ENCODE results near the gene SLC9A4. TPM values are rescaled to one million over a fixed set of nuclear protein-coding genes. Genes with fewer than 3 reads are reported as not detected.

SLC9A4 gene
- total RNA-seq, 1 donor from 2014 or later, result 0.11 TPM

- TF ChIP-seq CTCF (IDR thresholded peaks at IDR 0.05), result no peak
- ChIA-PET CTCF (interaction anchor here (1.0 to 1.7 kb wide), 2 partner anchors 12 to 31 kb away, joined by 3 to 5 read pairs; no protein-coding TSS in a partner anchor), POLR2A (no interaction called here)
- intact Hi-C loops (cut with micrococcal nuclease), result no loop called here
- H3K9me3 Mint-ChIP-seq, result no peaks in the 10 kb centered on the region
- no peaks in the 10 kb centered on the region for H3K27me3 Mint-ChIP-seq
- H3K4me1 Mint-ChIP-seq, result peaks cover 21% of the 10 kb centered on the region
- no peak overlapping the region for H3K27ac Mint-ChIP-seq
- ATAC-seq (ENCODE audit: low read depth) (no peak), DNase-seq (no peak)
- H3K36me3 Mint-ChIP-seq (ENCODE audit: low read depth), result no peaks in the 10 kb centered on the region
- H3K4me3 Mint-ChIP-seq, result no peak overlapping the region
Measured at GRCh38 chr2:102435741-102436140, 37.3 kb upstream of the SLC9A4 start.

GRCh38 chr2:102436323-102436722 is 36.7 kb upstream of the SLC9A4 start:
- CTCF ChIA-PET, result interaction anchor here (1.7 kb wide), 1 partner anchor 11 kb away, joined by 5 read pairs; no protein-coding TSS in a partner anchor
- peaks cover 17% of the 10 kb centered on the region for H3K4me1 Mint-ChIP-seq
- intact Hi-C loops (cut with micrococcal nuclease), result no loop called here
- TF ChIP-seq CTCF (IDR thresholded peaks at IDR 0.05), result no peak
- no peaks in the 10 kb centered on the region for H3K36me3 Mint-ChIP-seq (ENCODE audit: low read depth)
- no peak overlapping the region for H3K27ac Mint-ChIP-seq
- no peak for ATAC-seq (ENCODE audit: low read depth)
- no peaks in the 10 kb centered on the region for H3K9me3 Mint-ChIP-seq
- H3K27me3 Mint-ChIP-seq, result no peaks in the 10 kb centered on the region
- POLR2A ChIA-PET, result no interaction called here
- no peak overlapping the region for H3K4me3 Mint-ChIP-seq
- no peak for DNase-seq

- CTCF ChIA-PET, result no interaction called here
- no peak overlapping the region for H3K27ac Mint-ChIP-seq
- POLR2A ChIA-PET, result no interaction called here
Measured at GRCh38 chr2:102437122-102437521, 35.9 kb upstream of the SLC9A4 start.

GRCh38 chr2:102438111-102438510 is 34.9 kb upstream of the SLC9A4 start:
- H3K27ac Mint-ChIP-seq, result no peak overlapping the region
- ATAC-seq (ENCODE audit: low read depth) (no peak), DNase-seq (no peak)
- no peak overlapping the region for H3K4me3 Mint-ChIP-seq
- no peaks in the 10 kb centered on the region for H3K27me3 Mint-ChIP-seq
- H3K36me3 Mint-ChIP-seq (ENCODE audit: low read depth), result no peaks in the 10 kb centered on the region
- no peaks in the 10 kb centered on the region for H3K9me3 Mint-ChIP-seq
- TF ChIP-seq CTCF (IDR thresholded peaks at IDR 0.05), result no peak
- peaks cover 17% of the 10 kb centered on the region for H3K4me1 Mint-ChIP-seq
- intact Hi-C loops (cut with micrococcal nuclease), result no loop called here
- ChIA-PET POLR2A (no interaction called here), CTCF (interaction anchor here (0.8 to 1.4 kb wide), 2 partner anchors 186 to 418 kb away, joined by 3 to 4 read pairs; no protein-coding TSS in a partner anchor)

More at GRCh38 chr2:102437122-102437521, 35.9 kb upstream of the SLC9A4 start:
- H3K9me3 Mint-ChIP-seq, result no peaks in the 10 kb centered on the region
- H3K4me3 Mint-ChIP-seq, result no peak overlapping the region
- ATAC-seq (ENCODE audit: low read depth) (no peak), DNase-seq (no peak)
- TF ChIP-seq CTCF (IDR thresholded peaks at IDR 0.05), result no peak
- H3K4me1 Mint-ChIP-seq, result peaks cover 15% of the 10 kb centered on the region
- intact Hi-C loops (cut with micrococcal nuclease), result no loop called here
- H3K36me3 Mint-ChIP-seq (ENCODE audit: low read depth), result no peaks in the 10 kb centered on the region
- no peaks in the 10 kb centered on the region for H3K27me3 Mint-ChIP-seq

GRCh38 chr2:102438578-102438977 is 34.4 kb upstream of the SLC9A4 start:
- H3K36me3 Mint-ChIP-seq (ENCODE audit: low read depth), result no peaks in the 10 kb centered on the region
- ATAC-seq (ENCODE audit: low read depth), result no peak
- intact Hi-C loops (cut with micrococcal nuclease), result no loop called here
- ChIA-PET POLR2A (no interaction called here), CTCF (interaction anchor here (0.8 to 1.4 kb wide), 2 partner anchors 187 to 418 kb away, joined by 3 to 4 read pairs; no protein-coding TSS in a partner anchor)
- peaks cover 17% of the 10 kb centered on the region for H3K4me1 Mint-ChIP-seq
- TF ChIP-seq CTCF (IDR thresholded peaks at IDR 0.05), result no peak
- no peak for DNase-seq
- no peak overlapping the region for H3K4me3 Mint-ChIP-seq
- no peaks in the 10 kb centered on the region for H3K9me3 Mint-ChIP-seq
- H3K27me3 Mint-ChIP-seq, result no peaks in the 10 kb centered on the region
- no peak overlapping the region for H3K27ac Mint-ChIP-seq
